CD4-positive, alpha-beta memory T cell (primary cell): ENCODE measurements around the gene OR2J3. TPM values are rescaled to one million over a fixed set of nuclear protein-coding genes. Genes with fewer than 3 reads are reported as not detected.
"Not testable (repeated sequence)": the region's sequence is repeated elsewhere in the genome, so short reads cannot be mapped to it uniquely, and the experiment has no call there.

ENCODE experiments used
- CTCF ChIA-PET: fragments of 350-600 bp; sonication (Branson Sonifier 250); formaldehyde crosslinking; loops from one replicate; lab custom pipeline; 2021; ENCODE audit warnings: inconsistent platforms; ENCODE audit not compliant: partially characterized antibody; lab: Charles Lee
- POLR2A ChIA-PET: fragments of 350-600 bp; sonication (Branson Sonifier 250); formaldehyde crosslinking; loops from one replicate; lab custom pipeline; 2021; ENCODE audit not compliant: partially characterized antibody; lab: Charles Lee
- DNase-seq, 5 donors: peaks; one replicate each; pipeline versions ENCODE4 v3.0.0 to v3.0.0-alpha.2; 2020 to 2022; ENCODE audit warnings: mixed read lengths in 1 of 5
- H3K27ac ChIP-seq: one replicate; pipeline ENCODE4 v1.7.0; 2013; ENCODE audit warnings: low read depth, low read length
- H3K27me3 ChIP-seq: 2 replicates; pipeline ENCODE4 v1.7.0; 2013; ENCODE audit warnings: mild to moderate bottlenecking, low read length, moderate library complexity; ENCODE audit not compliant: insufficient read depth
- H3K36me3 ChIP-seq: 2 replicates; pipeline ENCODE4 v1.7.0; 2013; ENCODE audit warnings: mild to moderate bottlenecking, low read length, moderate library complexity; ENCODE audit not compliant: insufficient read depth
- H3K4me1 ChIP-seq: 2 replicates; pipeline ENCODE4 v1.7.0; 2013; ENCODE audit warnings: mild to moderate bottlenecking, low read length, moderate library complexity; ENCODE audit not compliant: insufficient read depth
- H3K4me3 ChIP-seq, 2 donors: one replicate each; pipeline ENCODE4 v1.7.0; 2013; ENCODE audit warnings: low read length in 2 of 2, mild to moderate bottlenecking in 1 of 2
- H3K9me3 ChIP-seq, 2 donors: one replicate each; pipeline ENCODE4 v1.7.0; 2013; ENCODE audit warnings: low read length in 2 of 2, control low read depth in 1 of 2; ENCODE audit not compliant: control insufficient read depth in 1 of 2
- H3K27ac Mint-ChIP-seq, 7 donors: one replicate each; pipeline ENCODE4 v1.8.0; 2020 to 2021; ENCODE audit warnings: mixed read lengths in 7 of 7, mild to moderate bottlenecking in 6 of 7, inconsistent platforms in 3 of 7, moderate library complexity in 3 of 7
- H3K27me3 Mint-ChIP-seq, 2 donors: one replicate each; pipeline ENCODE4 v1.8.0; 2020 to 2021; ENCODE audit warnings: mixed read lengths in 2 of 2
- H3K36me3 Mint-ChIP-seq, 2 donors: one replicate each; pipeline ENCODE4 v1.8.0; 2020 to 2021; ENCODE audit warnings: mixed read lengths in 2 of 2, inconsistent platforms in 1 of 2, mild to moderate bottlenecking in 1 of 2
- H3K4me1 Mint-ChIP-seq, 4 donors: one replicate each; pipeline ENCODE4 v1.8.0; 2020 to 2021; ENCODE audit warnings: mixed read lengths in 4 of 4, mild to moderate bottlenecking in 1 of 4
- H3K4me3 Mint-ChIP-seq, 8 donors: one replicate each; pipeline ENCODE4 v1.8.0; 2020 to 2021; ENCODE audit warnings: mixed read lengths in 8 of 8, mild to moderate bottlenecking in 7 of 8, moderate library complexity in 6 of 8, inconsistent platforms in 3 of 8
- H3K9me3 Mint-ChIP-seq, 8 donors: one replicate each; pipeline ENCODE4 v1.8.0; 2020 to 2021; ENCODE audit warnings: mixed read lengths in 8 of 8, mild to moderate bottlenecking in 5 of 8, inconsistent platforms in 3 of 8, moderate library complexity in 1 of 8
- intact Hi-C: fragments of 100-400 bp; cut with micrococcal nuclease; formaldehyde crosslinking; loops from one replicate; pipeline ENCODE4 v1.15.1; 2023
- polyA plus RNA-seq, 2 donors: library from polyadenylated mRNA; unstranded; fragments of 300-500 nt; fragmentation: Illumina TruSeq; gene quantifications; one replicate each; pipeline ENCODE4 v1.2.3, GENCODE V29; 2021
- total RNA-seq, 2 experiments: library from RNA; stranded (reverse); gene quantifications; one replicate each; pipeline ENCODE4 v1.2.3, GENCODE V29; 2021

The OR2J3 gene
- total and polyA plus RNA-seq, 4 experiments from 2014 or later: not detected

GRCh38 chr6:29137724-29138123 lies 29.9 kb downstream of the OR2J3 start:
- H3K27me3 ChIP-seq: no peaks in the 10 kb centered on the region
- peaks cover 0 to 6% (median under 1%) of the 10 kb centered on the region in 8 donors for H3K9me3 Mint-ChIP-seq
- no peaks in the 10 kb centered on the region for H3K36me3 Mint-ChIP-seq
- H3K36me3 ChIP-seq: no peaks in the 10 kb centered on the region
- H3K4me3 ChIP-seq: no peak overlapping the region
- peaks cover 14 to 22% of the 10 kb centered on the region in 2 donors for H3K27me3 Mint-ChIP-seq
- intact Hi-C loops: no loop called here
- no peak overlapping the region for H3K4me3 Mint-ChIP-seq
- H3K4me1 Mint-ChIP-seq: no peaks in the 10 kb centered on the region
- DNase-seq: no peak
- H3K27ac ChIP-seq: no peak overlapping the region
- H3K9me3 ChIP-seq: no peaks in the 10 kb centered on the region
- no peak overlapping the region for H3K27ac Mint-ChIP-seq
- no peaks in the 10 kb centered on the region for H3K4me1 ChIP-seq
- ChIA-PET CTCF (no interaction called here), POLR2A (no interaction called here)

DNA sequence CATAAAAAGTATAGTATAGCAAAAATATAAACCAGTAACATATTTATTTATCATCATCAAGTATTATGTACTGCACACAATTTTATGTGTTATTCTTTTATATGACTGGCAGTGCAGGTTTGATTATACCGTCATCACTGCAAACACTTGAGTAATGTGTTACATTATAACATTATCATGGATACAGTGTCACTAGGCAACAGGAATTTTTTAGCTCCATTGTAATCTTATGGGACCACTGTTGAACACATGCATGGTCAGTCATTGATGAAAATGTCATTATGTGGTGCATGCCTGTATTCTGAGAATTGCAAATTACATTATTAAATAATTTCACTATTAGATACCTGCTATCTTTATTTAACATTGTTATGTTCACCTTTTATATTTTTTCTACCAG lies 33.7 kb downstream of the OR2J3 start:
- peaks cover 8 to 17% of the 10 kb centered on the region in 2 donors for H3K27me3 Mint-ChIP-seq

GRCh38 chr6:29142309-29142708 lies 34.5 kb downstream of the OR2J3 start:
- intact Hi-C loops: no loop called here
- no peak for DNase-seq
- Mint-ChIP-seq H3K9me3 (peaks cover 0 to 15% (median 9%) of the 10 kb centered on the region in 8 donors), H3K27me3 (peaks cover 9 to 17% of the 10 kb centered on the region in 2 donors), H3K4me1 (no peaks in the 10 kb centered on the region), H3K27ac (no peak overlapping the region), H3K36me3 (no peaks in the 10 kb centered on the region), H3K4me3 (no peak overlapping the region)
- no peaks in the 10 kb centered on the region for H3K27me3 ChIP-seq
- H3K4me1 ChIP-seq: no peaks in the 10 kb centered on the region
- H3K36me3 ChIP-seq: no peaks in the 10 kb centered on the region
- CTCF ChIA-PET: no interaction called here
- POLR2A ChIA-PET: no interaction called here
- no peaks in the 10 kb centered on the region for H3K9me3 ChIP-seq
- H3K27ac ChIP-seq: no peak overlapping the region
- H3K4me3 ChIP-seq: no peak overlapping the region

More for the DNA sequence above, 33.7 kb downstream of the OR2J3 start:
- Mint-ChIP-seq H3K36me3 (no peaks in the 10 kb centered on the region), H3K4me1 (no peaks in the 10 kb centered on the region), H3K4me3 (no peak overlapping the region), H3K9me3 (peaks cover 0 to 15% (median 9%) of the 10 kb centered on the region in 8 donors), H3K27ac (no peak overlapping the region)
- no peaks in the 10 kb centered on the region for H3K27me3 ChIP-seq
- ChIA-PET CTCF (no interaction called here), POLR2A (no interaction called here)
- no peaks in the 10 kb centered on the region for H3K36me3 ChIP-seq
- no peaks in the 10 kb centered on the region for H3K4me1 ChIP-seq
- no peak overlapping the region for H3K27ac ChIP-seq
- no peak for DNase-seq
- no peaks in the 10 kb centered on the region for H3K9me3 ChIP-seq
- intact Hi-C loops: no loop called here
- no peak overlapping the region for H3K4me3 ChIP-seq

GRCh38 chr6:29146179-29146578 lies 38.3 kb downstream of the OR2J3 start:
- POLR2A ChIA-PET: no interaction called here
- no peaks in the 10 kb centered on the region for H3K36me3 ChIP-seq
- H3K9me3 ChIP-seq: no peaks in the 10 kb centered on the region
- DNase-seq: no peak
- Mint-ChIP-seq H3K27me3 (peaks cover 15 to 17% of the 10 kb centered on the region in 2 donors), H3K27ac (no peak overlapping the region), H3K4me1 (no peaks in the 10 kb centered on the region), H3K9me3 (peaks cover 3 to 27% (median 17%) of the 10 kb centered on the region in 8 donors), H3K36me3 (no peaks in the 10 kb centered on the region), H3K4me3 (no peak overlapping the region)
- CTCF ChIA-PET: no interaction called here
- no peak overlapping the region for H3K27ac ChIP-seq
- no peak overlapping the region for H3K4me3 ChIP-seq
- intact Hi-C loops: no loop called here
- H3K27me3 ChIP-seq: no peaks in the 10 kb centered on the region
- no peaks in the 10 kb centered on the region for H3K4me1 ChIP-seq

DNA sequence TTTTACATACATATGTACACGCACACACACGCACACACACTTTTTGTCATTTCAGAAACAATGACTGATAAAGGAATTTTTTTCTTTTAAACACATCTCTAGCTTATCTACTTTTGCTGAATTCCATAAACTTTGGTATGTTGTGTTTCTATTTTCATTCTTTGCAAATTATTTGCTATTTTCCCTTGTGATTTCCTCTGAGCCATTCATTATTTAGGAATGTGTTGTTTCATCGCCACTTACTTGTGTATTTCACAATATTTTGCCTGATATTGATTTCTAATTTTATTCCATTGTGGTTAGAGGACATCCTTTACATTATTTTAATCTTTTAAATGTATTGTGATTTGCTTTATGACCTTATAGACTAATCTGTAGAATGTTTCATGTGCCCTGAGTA lies 39.2 kb downstream of the OR2J3 start:
- Mint-ChIP-seq H3K9me3 (peaks cover 3 to 30% (median 18%) of the 10 kb centered on the region in 8 donors), H3K4me3 (no peak overlapping the region), H3K27me3 (peaks cover 15 to 21% of the 10 kb centered on the region in 2 donors), H3K36me3 (no peaks in the 10 kb centered on the region), H3K27ac (no peak overlapping the region), H3K4me1 (no peaks in the 10 kb centered on the region)
- H3K4me3 ChIP-seq: no peak overlapping the region
- H3K27ac ChIP-seq: no peak overlapping the region
- no peaks in the 10 kb centered on the region for H3K4me1 ChIP-seq
- no peak for DNase-seq
- ChIA-PET POLR2A (no interaction called here), CTCF (no interaction called here)
- intact Hi-C loops: no loop called here
- no peaks in the 10 kb centered on the region for H3K27me3 ChIP-seq
- H3K36me3 ChIP-seq: no peaks in the 10 kb centered on the region
- no peaks in the 10 kb centered on the region for H3K9me3 ChIP-seq

DNA sequence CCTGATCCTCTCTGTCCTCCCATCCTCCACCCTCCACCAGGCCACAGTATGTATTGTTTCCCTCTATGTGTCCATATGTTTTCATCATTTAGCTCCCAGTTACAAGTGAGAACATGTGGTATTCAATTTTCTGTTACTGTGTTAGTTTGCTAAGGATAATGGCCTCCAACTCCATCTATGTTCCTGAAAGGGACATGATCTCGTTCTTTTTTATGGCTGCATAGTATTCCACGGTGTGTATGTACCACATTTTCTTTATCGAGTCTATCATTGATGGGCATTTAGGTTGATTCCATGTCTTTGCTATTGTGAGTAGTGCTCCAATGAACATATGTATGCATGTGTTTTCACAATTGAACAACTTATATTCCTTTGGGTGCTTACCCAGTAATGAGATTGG lies 41.6 kb downstream of the OR2J3 start:
- H3K36me3 ChIP-seq, intact Hi-C loops, H3K27ac Mint-ChIP-seq, DNase-seq, H3K27ac ChIP-seq, H3K36me3 Mint-ChIP-seq, H3K9me3 ChIP-seq, H3K4me3 Mint-ChIP-seq, POLR2A ChIA-PET, H3K27me3 ChIP-seq, H3K4me3 ChIP-seq, H3K4me1 Mint-ChIP-seq, H3K4me1 ChIP-seq, CTCF ChIA-PET: not testable (repeated sequence)
- Mint-ChIP-seq H3K27me3 (peaks cover 19 to 25% of the 10 kb centered on the region in 2 donors), H3K9me3 (peaks cover 3 to 20% (median 11%) of the 10 kb centered on the region in 8 donors)

GRCh38 chr6:29153083-29153482 lies 45.2 kb downstream of the OR2J3 start:
- Histone ChIP-seq H3K4me1 (no peaks in the 10 kb centered on the region), H3K36me3 (no peaks in the 10 kb centered on the region), H3K27ac (no peak overlapping the region), H3K27me3 (no peaks in the 10 kb centered on the region), H3K9me3 (no peaks in the 10 kb centered on the region), H3K4me3 (no peak overlapping the region)
- ChIA-PET POLR2A (no interaction called here), CTCF (no interaction called here)
- no peak for DNase-seq
- intact Hi-C loops: no loop called here
- no peaks in the 10 kb centered on the region for H3K4me1 Mint-ChIP-seq
- peaks cover 3 to 30% (median 13%) of the 10 kb centered on the region in 8 donors for H3K9me3 Mint-ChIP-seq
- no peaks in the 10 kb centered on the region for H3K36me3 Mint-ChIP-seq
- H3K4me3 Mint-ChIP-seq: no peak overlapping the region
- H3K27ac Mint-ChIP-seq: no peak overlapping the region
- peaks cover 21 to 30% of the 10 kb centered on the region in 2 donors for H3K27me3 Mint-ChIP-seq

DNA sequence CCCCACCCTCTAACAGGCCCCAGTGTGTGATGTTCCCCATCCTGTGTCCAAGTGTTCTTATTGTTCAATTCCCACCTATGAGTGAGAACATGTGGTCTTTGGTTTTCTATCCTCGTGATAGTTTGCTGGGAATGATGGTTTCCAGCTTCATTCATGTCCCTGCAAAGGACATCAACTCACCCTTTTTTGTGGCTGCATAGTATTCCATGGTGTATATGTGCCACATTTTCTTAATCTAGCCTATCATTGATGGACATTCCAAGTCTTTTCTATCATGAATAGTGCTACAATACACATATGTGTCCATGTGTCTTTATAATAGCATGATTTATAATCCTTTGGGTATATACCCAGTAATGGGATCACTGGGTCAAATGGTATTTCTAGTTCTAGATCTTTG lies 47.3 kb downstream of the OR2J3 start:
- H3K9me3 Mint-ChIP-seq: peaks cover 0 to 21% (median 8%) of the 10 kb centered on the region in 8 donors
- H3K27me3 ChIP-seq, H3K4me3 Mint-ChIP-seq, H3K4me1 ChIP-seq, H3K27ac Mint-ChIP-seq, H3K4me1 Mint-ChIP-seq, H3K4me3 ChIP-seq, H3K36me3 ChIP-seq, H3K27ac ChIP-seq, H3K9me3 ChIP-seq, POLR2A ChIA-PET, H3K36me3 Mint-ChIP-seq, CTCF ChIA-PET, DNase-seq, intact Hi-C loops: not testable (repeated sequence)
- peaks cover 22 to 23% of the 10 kb centered on the region in 2 donors for H3K27me3 Mint-ChIP-seq
